Measurements from ENCODE around the gene ATP10B. TPM values are rescaled to one million over a fixed set of nuclear protein-coding genes. Genes with fewer than 3 reads are reported as not detected.
"Not testable (repeated sequence)": the region's sequence is repeated elsewhere in the genome, so short reads cannot be mapped to it uniquely, and the experiment has no call there.

The ATP10B gene, protein sequence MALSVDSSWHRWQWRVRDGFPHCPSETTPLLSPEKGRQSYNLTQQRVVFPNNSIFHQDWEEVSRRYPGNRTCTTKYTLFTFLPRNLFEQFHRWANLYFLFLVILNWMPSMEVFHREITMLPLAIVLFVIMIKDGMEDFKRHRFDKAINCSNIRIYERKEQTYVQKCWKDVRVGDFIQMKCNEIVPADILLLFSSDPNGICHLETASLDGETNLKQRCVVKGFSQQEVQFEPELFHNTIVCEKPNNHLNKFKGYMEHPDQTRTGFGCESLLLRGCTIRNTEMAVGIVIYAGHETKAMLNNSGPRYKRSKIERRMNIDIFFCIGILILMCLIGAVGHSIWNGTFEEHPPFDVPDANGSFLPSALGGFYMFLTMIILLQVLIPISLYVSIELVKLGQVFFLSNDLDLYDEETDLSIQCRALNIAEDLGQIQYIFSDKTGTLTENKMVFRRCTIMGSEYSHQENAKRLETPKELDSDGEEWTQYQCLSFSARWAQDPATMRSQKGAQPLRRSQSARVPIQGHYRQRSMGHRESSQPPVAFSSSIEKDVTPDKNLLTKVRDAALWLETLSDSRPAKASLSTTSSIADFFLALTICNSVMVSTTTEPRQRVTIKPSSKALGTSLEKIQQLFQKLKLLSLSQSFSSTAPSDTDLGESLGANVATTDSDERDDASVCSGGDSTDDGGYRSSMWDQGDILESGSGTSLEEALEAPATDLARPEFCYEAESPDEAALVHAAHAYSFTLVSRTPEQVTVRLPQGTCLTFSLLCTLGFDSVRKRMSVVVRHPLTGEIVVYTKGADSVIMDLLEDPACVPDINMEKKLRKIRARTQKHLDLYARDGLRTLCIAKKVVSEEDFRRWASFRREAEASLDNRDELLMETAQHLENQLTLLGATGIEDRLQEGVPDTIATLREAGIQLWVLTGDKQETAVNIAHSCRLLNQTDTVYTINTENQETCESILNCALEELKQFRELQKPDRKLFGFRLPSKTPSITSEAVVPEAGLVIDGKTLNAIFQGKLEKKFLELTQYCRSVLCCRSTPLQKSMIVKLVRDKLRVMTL (N-terminal part only)
- total RNA-seq (not detected), total RNA-seq (0 to 0.24 (median 0) reads per million in 172 experiments)
- polyA plus RNA-seq (2013, experiment 1 of 2) = 0.29 TPM
- 0.23 TPM for polyA plus RNA-seq (2013, experiment 2 of 2)

DNA sequence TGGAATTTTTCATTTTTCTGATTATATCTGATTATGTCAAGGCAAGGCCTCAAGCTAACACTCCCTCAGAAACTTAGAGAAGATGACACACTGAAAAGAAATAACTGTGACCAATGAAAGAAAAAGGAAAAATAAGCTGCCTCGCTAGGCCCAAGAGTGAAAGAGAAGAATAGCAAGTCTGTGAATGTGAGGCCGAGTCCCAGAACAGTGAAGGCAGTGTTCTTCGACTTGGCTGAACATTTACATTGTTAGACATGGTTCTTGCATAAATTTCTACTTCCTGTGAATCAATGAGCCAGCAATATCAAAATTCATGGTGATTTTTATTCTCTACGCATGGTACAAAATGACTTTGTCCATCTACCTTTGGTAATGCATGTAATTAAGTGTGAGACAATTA lies at the start of gene ATP10B:
TSS of gene ATP10B (minus strand) at position 163 of the 400 bp plus-strand sequence. CDS start 164,137 bp downstream, outside the sequence.
- Histone ChIP-seq H3K4me1 (ENCODE audit: insufficient read depth, low read length) (no peaks in the 10 kb centered on the region), H3K4me3 (ENCODE audit: low read length) (no peak within 1 kb of the TSS), H3K9me3 (ENCODE audit: control insufficient read depth in 1 of 2, insufficient read depth in 1 of 2, low read length in 2 of 2) (no peaks in the 10 kb centered on the region), H3K27ac (ENCODE audit: low read depth in 1 of 2, low read length in 2 of 2) (no peak within 1 kb of the TSS), H3K36me3 (ENCODE audit: insufficient read depth, low read length) (no peaks in the 10 kb centered on the region), H3K27me3 (ENCODE audit: control insufficient read depth in 1 of 2, insufficient read depth in 2 of 2, low read length in 2 of 2) (no peaks in the 10 kb centered on the region)
- Mint-ChIP-seq H3K4me3 (no peak within 1 kb of the TSS), H3K27me3 (peaks cover 5% of the 10 kb centered on the region), H3K36me3 (ENCODE audit: low read depth) (no peaks in the 10 kb centered on the region), H3K27ac (no peak within 1 kb of the TSS), H3K4me1 (ENCODE audit: low read depth) (no peaks in the 10 kb centered on the region), H3K9me3 (no peaks in the 10 kb centered on the region)
- TF ChIP-seq, protein P1, sequence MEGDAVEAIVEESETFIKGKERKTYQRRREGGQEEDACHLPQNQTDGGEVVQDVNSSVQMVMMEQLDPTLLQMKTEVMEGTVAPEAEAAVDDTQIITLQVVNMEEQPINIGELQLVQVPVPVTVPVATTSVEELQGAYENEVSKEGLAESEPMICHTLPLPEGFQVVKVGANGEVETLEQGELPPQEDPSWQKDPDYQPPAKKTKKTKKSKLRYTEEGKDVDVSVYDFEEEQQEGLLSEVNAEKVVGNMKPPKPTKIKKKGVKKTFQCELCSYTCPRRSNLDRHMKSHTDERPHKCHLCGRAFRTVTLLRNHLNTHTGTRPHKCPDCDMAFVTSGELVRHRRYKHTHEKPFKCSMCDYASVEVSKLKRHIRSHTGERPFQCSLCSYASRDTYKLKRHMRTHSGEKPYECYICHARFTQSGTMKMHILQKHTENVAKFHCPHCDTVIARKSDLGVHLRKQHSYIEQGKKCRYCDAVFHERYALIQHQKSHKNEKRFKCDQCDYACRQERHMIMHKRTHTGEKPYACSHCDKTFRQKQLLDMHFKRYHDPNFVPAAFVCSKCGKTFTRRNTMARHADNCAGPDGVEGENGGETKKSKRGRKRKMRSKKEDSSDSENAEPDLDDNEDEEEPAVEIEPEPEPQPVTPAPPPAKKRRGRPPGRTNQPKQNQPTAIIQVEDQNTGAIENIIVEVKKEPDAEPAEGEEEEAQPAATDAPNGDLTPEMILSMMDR (IDR thresholded peaks at IDR 0.05) = no peak
- intact Hi-C loops (cut with DNase I, micrococcal nuclease) = no loop called here
- DNase-seq (no peak), ATAC-seq (ENCODE audit: poor library complexity) (no peak)
- CTCF ChIA-PET = no interaction called here
- POLR2A ChIA-PET = no interaction called here

DNA sequence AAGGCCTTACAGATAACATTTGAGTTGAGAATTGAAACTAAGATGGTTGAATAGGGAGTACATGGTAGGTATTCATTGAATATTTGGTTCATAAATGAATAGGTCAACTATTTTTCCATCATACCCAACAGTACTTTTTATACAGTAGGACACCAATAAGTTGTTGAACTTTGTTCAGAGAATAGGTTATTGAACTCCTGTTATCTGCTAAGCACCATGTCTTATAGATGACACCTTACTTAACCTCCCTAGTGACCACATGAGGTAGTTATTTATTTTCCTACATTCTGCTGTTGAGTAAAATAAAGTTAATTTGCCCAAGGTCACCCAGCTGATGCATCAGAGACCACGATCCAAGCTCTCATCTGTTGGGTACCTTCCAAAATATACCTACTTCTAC lies 49.6 kb upstream of the ATP10B start:
- intact Hi-C loops (cut with DNase I, micrococcal nuclease) = no loop called here
- no peaks in the 10 kb centered on the region for H3K36me3 Mint-ChIP-seq (ENCODE audit: low read depth)
- no peaks in the 10 kb centered on the region for H3K27me3 Mint-ChIP-seq
- TF ChIP-seq, protein P1 (IDR thresholded peaks at IDR 0.05) = no peak
- ChIA-PET CTCF (no interaction called here), POLR2A (no interaction called here)
- H3K27ac ChIP-seq (ENCODE audit: low read depth in 1 of 2, low read length in 2 of 2) = no peak overlapping the region
- DNase-seq = no peak
- no peaks in the 10 kb centered on the region for H3K36me3 ChIP-seq (ENCODE audit: insufficient read depth, low read length)
- H3K9me3 Mint-ChIP-seq = no peaks in the 10 kb centered on the region
- H3K4me3 Mint-ChIP-seq = no peak overlapping the region
- no peaks in the 10 kb centered on the region for H3K4me1 Mint-ChIP-seq (ENCODE audit: low read depth)
- no peak overlapping the region for H3K4me3 ChIP-seq (ENCODE audit: low read length)
- H3K27me3 ChIP-seq (ENCODE audit: control insufficient read depth in 1 of 2, insufficient read depth in 2 of 2, low read length in 2 of 2) = no peaks in the 10 kb centered on the region
- no peaks in the 10 kb centered on the region for H3K4me1 ChIP-seq (ENCODE audit: insufficient read depth, low read length)
- H3K27ac Mint-ChIP-seq = no peak overlapping the region
- no peak for ATAC-seq (ENCODE audit: poor library complexity)
- no peaks in the 10 kb centered on the region for H3K9me3 ChIP-seq (ENCODE audit: control insufficient read depth in 1 of 2, insufficient read depth in 1 of 2, low read length in 2 of 2)

DNA sequence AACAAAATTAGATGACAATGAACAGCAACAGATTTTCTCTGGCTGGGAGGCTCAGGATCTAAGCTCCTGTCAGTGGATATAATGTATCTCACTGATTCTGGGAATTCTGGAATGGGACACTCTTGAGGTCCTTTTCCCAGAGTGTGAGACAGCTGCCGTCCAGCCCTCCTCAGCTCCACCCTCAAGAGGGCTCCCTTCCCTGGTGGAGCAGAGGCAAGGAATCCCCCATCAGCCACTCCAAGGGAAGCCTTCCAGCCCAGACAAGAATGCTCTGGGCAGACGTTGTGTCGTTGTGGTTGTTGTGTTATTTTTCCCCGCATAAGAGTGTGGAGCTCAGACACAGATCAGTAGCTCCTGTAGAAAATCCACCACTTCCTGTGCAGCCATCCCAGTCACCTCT lies 47.7 kb upstream of the ATP10B start:
- H3K36me3 Mint-ChIP-seq (ENCODE audit: low read depth) = no peaks in the 10 kb centered on the region
- H3K9me3 Mint-ChIP-seq = peaks cover 2% of the 10 kb centered on the region
- H3K9me3 ChIP-seq (ENCODE audit: control insufficient read depth in 1 of 2, insufficient read depth in 1 of 2, low read length in 2 of 2) = no peaks in the 10 kb centered on the region
- no peak overlapping the region for H3K27ac Mint-ChIP-seq
- no peak overlapping the region for H3K4me3 ChIP-seq (ENCODE audit: low read length)
- TF ChIP-seq, protein P1 (IDR thresholded peaks at IDR 0.05) = no peak
- H3K4me1 ChIP-seq (ENCODE audit: insufficient read depth, low read length) = no peaks in the 10 kb centered on the region
- ChIA-PET POLR2A (no interaction called here), CTCF (no interaction called here)
- no peak overlapping the region for H3K27ac ChIP-seq (ENCODE audit: low read depth in 1 of 2, low read length in 2 of 2)
- no peak overlapping the region for H3K4me3 Mint-ChIP-seq
- intact Hi-C loops (cut with DNase I, micrococcal nuclease) = no loop called here
- ATAC-seq (ENCODE audit: poor library complexity) (no peak), DNase-seq (no peak)
- no peaks in the 10 kb centered on the region for H3K4me1 Mint-ChIP-seq (ENCODE audit: low read depth)
- no peaks in the 10 kb centered on the region for H3K27me3 Mint-ChIP-seq
- no peaks in the 10 kb centered on the region for H3K27me3 ChIP-seq (ENCODE audit: control insufficient read depth in 1 of 2, insufficient read depth in 2 of 2, low read length in 2 of 2)
- H3K36me3 ChIP-seq (ENCODE audit: insufficient read depth, low read length) = no peaks in the 10 kb centered on the region

DNA sequence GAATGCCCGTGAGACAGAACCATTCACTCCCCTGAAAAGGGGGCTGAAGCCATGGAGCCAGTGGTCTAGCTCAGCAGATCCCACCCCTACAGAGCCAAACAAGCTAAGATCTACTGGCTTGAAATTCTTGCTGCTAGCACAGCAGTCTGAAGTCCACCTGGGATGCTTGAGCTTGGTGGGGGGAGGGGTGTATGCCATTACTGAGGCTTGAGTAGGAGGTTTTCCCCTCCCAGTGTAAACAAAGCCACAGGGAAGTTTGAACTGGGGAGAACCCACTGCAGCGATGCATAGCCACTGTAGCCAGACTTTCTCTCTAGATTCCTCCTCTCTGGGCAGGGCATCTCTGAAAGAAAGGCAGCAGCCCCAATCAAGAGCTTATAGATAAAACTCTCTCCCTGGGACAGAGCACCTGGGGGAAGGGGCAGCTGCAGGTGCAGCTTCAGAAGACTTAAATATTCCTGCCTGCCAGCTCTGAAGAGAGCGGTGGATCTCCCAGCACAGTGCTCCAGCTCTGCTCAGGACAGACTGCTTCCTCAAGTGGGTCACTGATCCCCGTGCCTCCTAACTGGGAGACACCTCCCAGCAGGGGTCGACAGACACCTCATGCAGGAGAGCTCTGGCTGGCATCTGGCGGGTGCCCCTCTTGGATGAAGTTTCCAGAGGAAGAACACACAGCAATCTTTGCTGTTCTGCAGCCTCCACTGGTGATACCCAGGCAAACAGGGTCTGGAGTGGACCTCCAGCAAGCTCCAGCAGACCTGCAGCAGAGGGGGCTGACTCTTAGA lies 41.4 kb upstream of the ATP10B start:
- H3K27ac ChIP-seq (ENCODE audit: low read depth in 1 of 2, low read length in 2 of 2); H3K36me3 ChIP-seq (ENCODE audit: insufficient read depth, low read length); H3K27me3 ChIP-seq (ENCODE audit: control insufficient read depth in 1 of 2, insufficient read depth in 2 of 2, low read length in 2 of 2); H3K4me1 Mint-ChIP-seq (ENCODE audit: low read depth); H3K9me3 ChIP-seq (ENCODE audit: control insufficient read depth in 1 of 2, insufficient read depth in 1 of 2, low read length in 2 of 2); ATAC-seq (ENCODE audit: poor library complexity); H3K4me1 ChIP-seq (ENCODE audit: insufficient read depth, low read length); POLR2A ChIA-PET; H3K27ac Mint-ChIP-seq; DNase-seq; H3K4me3 Mint-ChIP-seq; H3K9me3 Mint-ChIP-seq; H3K36me3 Mint-ChIP-seq (ENCODE audit: low read depth); intact Hi-C loops (cut with DNase I, micrococcal nuclease); CTCF ChIA-PET; H3K4me3 ChIP-seq (ENCODE audit: low read length): not testable (repeated sequence)
- H3K27me3 Mint-ChIP-seq = peaks cover 10% of the 10 kb centered on the region
